H9 (cell line): ENCODE measurements around the gene TIAM2. TPM values are rescaled to one million over a fixed set of nuclear protein-coding genes. Genes with fewer than 3 reads are reported as not detected.

Experiments used
- DNase-seq: peaks from one replicate; pipeline ENCODE4 v3.0.0-alpha.2; 2017
- H2AFZ ChIP-seq: one replicate; pipeline ENCODE4 v1.6.1; 2013; ENCODE audit warnings: mild to moderate bottlenecking, low read length, control low read depth, moderate library complexity
- H2AK5ac ChIP-seq: 2 replicates; pipeline ENCODE4 v1.6.1; 2013; ENCODE audit warnings: low read length, control low read depth, mixed read lengths; ENCODE audit not compliant: insufficient read length
- H2BK120ac ChIP-seq: one replicate; pipeline ENCODE4 v1.6.1; 2013; ENCODE audit warnings: low read depth, mild to moderate bottlenecking, low read length, control low read depth, inconsistent platforms; ENCODE audit not compliant: poor library complexity, severe bottlenecking
- H2BK12ac ChIP-seq: 2 replicates; pipeline ENCODE4 v1.6.1; 2013; ENCODE audit warnings: low read length, control low read depth, mixed read lengths, low read depth; ENCODE audit not compliant: insufficient read length
- H2BK15ac ChIP-seq: 2 replicates; pipeline ENCODE4 v1.6.1; 2013; ENCODE audit warnings: low read depth, low read length, control low read depth
- H2BK20ac ChIP-seq: one replicate; pipeline ENCODE4 v1.6.1; 2013; ENCODE audit warnings: low read depth, mild to moderate bottlenecking, low read length, control low read depth, inconsistent platforms; ENCODE audit not compliant: poor library complexity, severe bottlenecking
- H2BK5ac ChIP-seq: 2 replicates; pipeline ENCODE4 v1.6.1; 2013; ENCODE audit warnings: low read length, control low read depth, mixed read lengths; ENCODE audit not compliant: insufficient read length
- H3K14ac ChIP-seq: 2 replicates; pipeline ENCODE4 v1.6.1; 2013; ENCODE audit warnings: low read length, control low read depth; ENCODE audit not compliant: insufficient read depth
- H3K18ac ChIP-seq: 2 replicates; pipeline ENCODE4 v1.6.1; 2013; ENCODE audit warnings: low read depth, mild to moderate bottlenecking, mixed read lengths, low read length, control low read depth; ENCODE audit not compliant: insufficient read length
- H3K23ac ChIP-seq: 2 replicates; pipeline ENCODE4 v1.6.1; 2013; ENCODE audit warnings: low read length, control low read depth, mixed read lengths, low read depth; ENCODE audit not compliant: insufficient read length
- H3K23me2 ChIP-seq: 2 replicates; pipeline ENCODE4 v1.6.1; 2013; ENCODE audit warnings: low read depth, mild to moderate bottlenecking, mixed read lengths, low read length, control low read depth; ENCODE audit not compliant: insufficient read length, poor library complexity, severe bottlenecking
- H3K27ac ChIP-seq: 2 replicates; pipeline ENCODE4 v1.5.1; 2013; ENCODE audit warnings: low read length, control low read depth, mixed read lengths, low read depth; ENCODE audit not compliant: insufficient read length
- H3K27me3 ChIP-seq: 2 replicates; pipeline ENCODE4 v1.6.1; 2013; ENCODE audit warnings: low read length, control low read depth, inconsistent platforms; ENCODE audit not compliant: insufficient read depth
- H3K4ac ChIP-seq: 2 replicates; pipeline ENCODE4 v1.6.1; 2013; ENCODE audit warnings: low read depth, mild to moderate bottlenecking, control low read depth, inconsistent platforms, low read length, moderate library complexity
- H3K4me1 ChIP-seq: 2 replicates; pipeline ENCODE4 v1.6.1; 2013; ENCODE audit warnings: low read length, control low read depth, inconsistent platforms; ENCODE audit not compliant: insufficient read depth
- H3K4me2 ChIP-seq: 2 replicates; pipeline ENCODE4 v1.6.1; 2013; ENCODE audit warnings: low read length, control low read depth, mixed read lengths; ENCODE audit not compliant: insufficient read length, insufficient read depth
- H3K56ac ChIP-seq: 2 replicates; pipeline ENCODE4 v1.6.1; 2013; ENCODE audit warnings: low read depth, mild to moderate bottlenecking, mixed read lengths, low read length, control low read depth; ENCODE audit not compliant: insufficient read length
- H3K79me1 ChIP-seq: 2 replicates; pipeline ENCODE4 v1.6.1; 2013; ENCODE audit warnings: low read depth, mild to moderate bottlenecking, moderate library complexity, low read length, control low read depth, inconsistent platforms; ENCODE audit not compliant: insufficient read depth, poor library complexity, severe bottlenecking
- H3K79me2 ChIP-seq: 2 replicates; pipeline ENCODE4 v1.6.1; 2013; ENCODE audit warnings: low read length, control low read depth, inconsistent platforms; ENCODE audit not compliant: insufficient read depth
- H3K9ac ChIP-seq: 2 replicates; pipeline ENCODE4 v1.6.1; 2013; ENCODE audit warnings: low read length, control low read depth, mixed read lengths; ENCODE audit not compliant: insufficient read length; ENCODE audit errors: extremely low read depth
- H3K9me3 ChIP-seq: one replicate; pipeline ENCODE4 v1.6.1; 2013; ENCODE audit warnings: low read depth, low read length, inconsistent platforms; ENCODE audit not compliant: control insufficient read depth
- H3T11ph ChIP-seq: one replicate; pipeline ENCODE4 v1.6.1; 2013; ENCODE audit warnings: mild to moderate bottlenecking, low read length, control low read depth, inconsistent platforms
- H4K20me1 ChIP-seq: one replicate; pipeline ENCODE4 v1.6.1; 2013; ENCODE audit not compliant: control insufficient read depth, insufficient read length, insufficient read depth
- H4K5ac ChIP-seq: 2 replicates; pipeline ENCODE4 v1.6.1; 2013; ENCODE audit warnings: low read depth, mild to moderate bottlenecking, mixed read lengths, low read length, control low read depth; ENCODE audit not compliant: insufficient read length
- H4K8ac ChIP-seq: replicated peaks from 2 replicates; pipeline ENCODE4 v1.6.1; 2013; ENCODE audit warnings: low read length, control low read depth, mixed read lengths, low read depth; ENCODE audit not compliant: insufficient read length
- H4K91ac ChIP-seq: 2 replicates; pipeline ENCODE4 v1.6.1; 2013; ENCODE audit warnings: low read depth, mild to moderate bottlenecking, moderate library complexity, mixed read lengths, low read length, control low read depth; ENCODE audit not compliant: insufficient read length
- H3K27ac Mint-ChIP-seq, 3 experiments: 2 replicates in 2 of 3; 3 replicates in 1 of 3; pipeline ENCODE4 v1.8.0; 2020 to 2021; ENCODE audit warnings: mixed read lengths in 3 of 3, mild to moderate bottlenecking in 1 of 3, moderate library complexity in 1 of 3
- H3K27me3 Mint-ChIP-seq: 2 replicates; pipeline ENCODE4 v1.8.0; 2021; ENCODE audit warnings: low read depth, mild to moderate bottlenecking, moderate library complexity, mixed read lengths
- H3K36me3 Mint-ChIP-seq, 3 experiments: 2 replicates in 2 of 3; 3 replicates in 1 of 3; pipeline ENCODE4 v1.8.0; 2020 to 2021; ENCODE audit warnings: low read depth in 3 of 3, mixed read lengths in 3 of 3; ENCODE audit not compliant: insufficient read depth in 1 of 3
- H3K4me1 Mint-ChIP-seq, 2 experiments: 2 replicates each; pipeline ENCODE4 v1.8.0; 2020; ENCODE audit warnings: mixed read lengths in 2 of 2
- H3K4me3 Mint-ChIP-seq, 2 experiments: 2 replicates in 1 of 2; 3 replicates in 1 of 2; pipeline ENCODE4 v1.8.0; 2020 to 2021; ENCODE audit warnings: mild to moderate bottlenecking in 2 of 2, mixed read lengths in 2 of 2, moderate library complexity in 1 of 2
- H3K9me3 Mint-ChIP-seq, 2 experiments: 2 replicates in 1 of 2; 3 replicates in 1 of 2; pipeline ENCODE4 v1.8.0; 2020; ENCODE audit warnings: mild to moderate bottlenecking in 2 of 2, mixed read lengths in 2 of 2, moderate library complexity in 1 of 2
- CTCF ChIP-seq: fragments of 200-600 bp; sonication (generic); conservative IDR thresholded peaks from 3 replicates; pipeline ENCODE4 v1.8.0; 2021; ENCODE audit warnings: antibody characterized with exemption, mild to moderate bottlenecking
- WGBS: extraction: QIAGEN DNeasy Blood & Tissue Kit; methylation state at CpG from one replicate; pipeline ENCODE4 v1.1.7; 2013; ENCODE audit warnings: missing lambda C conversion rate, low lambda C conversion rate, mixed read lengths; ENCODE audit not compliant: insufficient read length; ENCODE audit errors: extremely low coverage; 5-methylcytosine and 5-hydroxymethylcytosine counted together
- total RNA-seq: library from RNA; stranded (reverse); gene quantifications from 2 replicates; pipeline ENCODE4 v1.2.1, GENCODE V29; 2021

TIAM2 gene
- total RNA-seq, 1 experiment from 2014 or later, result 6.3 TPM

GRCh38 chr6:155181498-155181897, 186.4 kb downstream of the TIAM2 start:
- H3K56ac ChIP-seq, result no peak overlapping the region
- Mint-ChIP-seq H3K27ac (no peak overlapping the region), H3K9me3 (no peaks in the 10 kb centered on the region), H3K36me3 (peaks cover 0 to 12% (median 11%) of the 10 kb centered on the region in 3 experiments; a peak in 4 of 7 replicates), H3K27me3 (no peaks in the 10 kb centered on the region), H3K4me3 (no peak overlapping the region), H3K4me1 (peaks cover 11 to 13% of the 10 kb centered on the region in 2 experiments)
- H3K27me3 ChIP-seq, result no peaks in the 10 kb centered on the region
- H3K9ac ChIP-seq, result no peak overlapping the region
- H2BK12ac ChIP-seq, result no peak overlapping the region
- H2AFZ ChIP-seq, result no peak overlapping the region
- 0 out of 2 replicates have a peak, but pooled peaks cover 3% of the 10 kb centered on the region for H3K4me1 ChIP-seq
- no peaks in the 10 kb centered on the region for H3K9me3 ChIP-seq
- H3K23me2 ChIP-seq, result no peaks in the 10 kb centered on the region
- no peak overlapping the region for H2BK20ac ChIP-seq
- H2BK15ac ChIP-seq, result no peak overlapping the region
- no peak overlapping the region for H3T11ph ChIP-seq
- no peak overlapping the region for H4K91ac ChIP-seq
- no peak overlapping the region for H4K5ac ChIP-seq
- no peak overlapping the region for H3K4ac ChIP-seq
- H3K79me2 ChIP-seq, result no peaks in the 10 kb centered on the region
- H4K20me1 ChIP-seq, result no peaks in the 10 kb centered on the region
- H3K4me2 ChIP-seq, result no peak overlapping the region
- H3K23ac ChIP-seq, result no peak overlapping the region
- H2BK120ac ChIP-seq, result no peak overlapping the region
- no peak overlapping the region for H2AK5ac ChIP-seq
- no peak overlapping the region for H3K14ac ChIP-seq
- no peak overlapping the region for H3K18ac ChIP-seq
- TF ChIP-seq CTCF, result no peak
- no peak overlapping the region for H3K27ac ChIP-seq
- DNase-seq, result no peak
- no peak overlapping the region for H2BK5ac ChIP-seq
- no peak overlapping the region for H4K8ac ChIP-seq
- no CpG with 5 or more reads among the region's 3 CpGs for WGBS
- H3K79me1 ChIP-seq, result no peaks in the 10 kb centered on the region
